Type B pancreatic cell (in vitro differentiated cells): Measurements from ENCODE around the gene ELMOD1. TPM values are rescaled to one million over a fixed set of nuclear protein-coding genes. Genes with fewer than 3 reads are reported as not detected.

Experiments
- DNase-seq: peaks from one replicate; pipeline ENCODE4 v3.0.0; 2021; ENCODE audit warnings: mixed read lengths; ENCODE audit not compliant: unreplicated experiment; ENCODE audit errors: extremely low spot score
- H3K27ac Mint-ChIP-seq: 2 replicates; pipeline ENCODE4 v1.8.0; 2021; ENCODE audit warnings: mild to moderate bottlenecking, mixed read lengths
- H3K27me3 Mint-ChIP-seq: 2 replicates; pipeline ENCODE4 v1.8.0; 2021; ENCODE audit warnings: mixed read lengths
- H3K36me3 Mint-ChIP-seq: 2 replicates; pipeline ENCODE4 v1.8.0; 2021; ENCODE audit warnings: mixed read lengths
- H3K4me1 Mint-ChIP-seq: one replicate; pipeline ENCODE4 v1.8.0; 2021; ENCODE audit warnings: mixed read lengths; ENCODE audit not compliant: unreplicated experiment
- H3K4me3 Mint-ChIP-seq: 2 replicates; pipeline ENCODE4 v1.8.0; 2021; ENCODE audit warnings: mild to moderate bottlenecking, mixed read lengths
- H3K9me3 Mint-ChIP-seq: 2 replicates; pipeline ENCODE4 v1.8.0; 2021; ENCODE audit warnings: mixed read lengths
- total RNA-seq: library from RNA; stranded (reverse); gene quantifications from 2 replicates; pipeline ENCODE4 v1.2.1, GENCODE V29; 2021; ENCODE audit warnings: low replicate concordance
- TF ChIP-seq, protein P1 (sequence below): fragments of 200-600 bp; sonication (generic); conservative IDR thresholded peaks from 2 replicates; pipeline ENCODE4 v1.5.0; 2021; ENCODE audit warnings: antibody characterized with exemption, mild to moderate bottlenecking

Gene ELMOD1
- total RNA-seq, 1 donor from 2014 or later = 4.0 TPM

DNA sequence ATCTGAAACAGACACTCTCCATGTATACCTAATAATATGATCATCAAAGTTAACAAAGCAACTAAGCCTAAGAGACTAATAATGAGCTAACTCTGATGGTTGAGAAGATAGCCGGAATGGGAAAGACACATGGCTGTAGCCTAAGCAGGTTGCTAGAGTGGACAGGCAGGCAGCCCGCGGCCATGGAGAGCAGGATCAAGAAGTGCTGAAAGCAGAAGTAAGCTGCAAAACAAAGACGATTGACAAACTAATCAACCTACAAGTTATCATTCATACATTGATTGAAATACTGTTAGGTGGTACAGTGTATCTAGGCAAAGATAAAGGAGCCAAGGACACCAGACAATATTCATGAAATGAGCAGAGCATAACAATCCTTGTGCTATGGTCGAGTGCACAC lies 91.6 kb downstream of the ELMOD1 start:
- TF ChIP-seq, protein P1, sequence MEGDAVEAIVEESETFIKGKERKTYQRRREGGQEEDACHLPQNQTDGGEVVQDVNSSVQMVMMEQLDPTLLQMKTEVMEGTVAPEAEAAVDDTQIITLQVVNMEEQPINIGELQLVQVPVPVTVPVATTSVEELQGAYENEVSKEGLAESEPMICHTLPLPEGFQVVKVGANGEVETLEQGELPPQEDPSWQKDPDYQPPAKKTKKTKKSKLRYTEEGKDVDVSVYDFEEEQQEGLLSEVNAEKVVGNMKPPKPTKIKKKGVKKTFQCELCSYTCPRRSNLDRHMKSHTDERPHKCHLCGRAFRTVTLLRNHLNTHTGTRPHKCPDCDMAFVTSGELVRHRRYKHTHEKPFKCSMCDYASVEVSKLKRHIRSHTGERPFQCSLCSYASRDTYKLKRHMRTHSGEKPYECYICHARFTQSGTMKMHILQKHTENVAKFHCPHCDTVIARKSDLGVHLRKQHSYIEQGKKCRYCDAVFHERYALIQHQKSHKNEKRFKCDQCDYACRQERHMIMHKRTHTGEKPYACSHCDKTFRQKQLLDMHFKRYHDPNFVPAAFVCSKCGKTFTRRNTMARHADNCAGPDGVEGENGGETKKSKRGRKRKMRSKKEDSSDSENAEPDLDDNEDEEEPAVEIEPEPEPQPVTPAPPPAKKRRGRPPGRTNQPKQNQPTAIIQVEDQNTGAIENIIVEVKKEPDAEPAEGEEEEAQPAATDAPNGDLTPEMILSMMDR = no peak
- H3K9me3 Mint-ChIP-seq = no peaks in the 10 kb centered on the region
- no peaks in the 10 kb centered on the region for H3K27me3 Mint-ChIP-seq
- H3K4me1 Mint-ChIP-seq = no peaks in the 10 kb centered on the region
- H3K4me3 Mint-ChIP-seq = no peak overlapping the region
- H3K27ac Mint-ChIP-seq = no peak overlapping the region
- no peak for DNase-seq
- no peaks in the 10 kb centered on the region for H3K36me3 Mint-ChIP-seq

DNA sequence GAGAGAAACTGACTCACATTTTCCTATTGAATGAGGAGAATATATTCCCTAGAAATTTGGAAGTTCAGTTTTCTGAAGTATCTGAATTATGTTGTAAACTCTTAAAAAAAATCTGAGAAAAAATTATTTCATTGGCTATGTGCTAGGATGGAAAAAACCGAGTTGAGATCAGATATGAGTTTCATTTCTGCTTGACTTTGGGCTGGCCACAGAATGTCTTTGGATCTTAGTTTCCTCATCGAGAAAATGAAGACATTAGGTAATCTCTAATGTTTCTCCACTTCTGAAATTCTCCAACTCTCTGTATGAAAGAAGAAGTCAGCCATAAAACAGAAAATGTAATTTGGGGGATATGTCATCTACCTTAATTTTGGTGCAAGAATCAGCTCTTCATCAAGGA lies 92.1 kb downstream of the ELMOD1 start:
- Mint-ChIP-seq H3K27me3 (no peaks in the 10 kb centered on the region), H3K4me3 (no peak overlapping the region), H3K4me1 (no peaks in the 10 kb centered on the region), H3K36me3 (no peaks in the 10 kb centered on the region), H3K9me3 (no peaks in the 10 kb centered on the region), H3K27ac (no peak overlapping the region)
- TF ChIP-seq, protein P1 = no peak
- DNase-seq = no peak

DNA sequence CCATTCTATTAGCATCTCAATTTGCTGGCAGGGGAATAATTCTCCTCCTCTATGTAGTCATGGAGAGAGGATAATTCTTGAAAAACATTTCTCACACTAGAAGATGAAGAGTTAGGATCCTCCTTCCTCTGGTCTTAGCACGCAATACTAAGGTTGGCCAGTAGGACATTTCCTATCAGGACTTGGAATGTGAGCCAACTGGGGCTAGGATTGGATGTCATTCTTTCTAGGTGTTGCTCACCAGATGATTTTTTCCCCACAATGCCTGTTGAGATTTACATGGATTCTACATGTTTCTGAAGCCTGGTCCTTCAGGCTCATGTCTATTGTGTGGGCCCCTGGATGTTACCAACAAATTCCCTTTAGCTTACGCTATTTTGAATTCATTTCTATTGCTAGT lies 92.9 kb downstream of the ELMOD1 start:
- TF ChIP-seq, protein P1 = peak; percentile 69
- H3K27me3 Mint-ChIP-seq = no peaks in the 10 kb centered on the region
- no peak overlapping the region for H3K4me3 Mint-ChIP-seq
- no peak for DNase-seq
- H3K9me3 Mint-ChIP-seq = no peaks in the 10 kb centered on the region
- no peaks in the 10 kb centered on the region for H3K36me3 Mint-ChIP-seq
- no peaks in the 10 kb centered on the region for H3K4me1 Mint-ChIP-seq
- H3K27ac Mint-ChIP-seq = no peak overlapping the region

DNA sequence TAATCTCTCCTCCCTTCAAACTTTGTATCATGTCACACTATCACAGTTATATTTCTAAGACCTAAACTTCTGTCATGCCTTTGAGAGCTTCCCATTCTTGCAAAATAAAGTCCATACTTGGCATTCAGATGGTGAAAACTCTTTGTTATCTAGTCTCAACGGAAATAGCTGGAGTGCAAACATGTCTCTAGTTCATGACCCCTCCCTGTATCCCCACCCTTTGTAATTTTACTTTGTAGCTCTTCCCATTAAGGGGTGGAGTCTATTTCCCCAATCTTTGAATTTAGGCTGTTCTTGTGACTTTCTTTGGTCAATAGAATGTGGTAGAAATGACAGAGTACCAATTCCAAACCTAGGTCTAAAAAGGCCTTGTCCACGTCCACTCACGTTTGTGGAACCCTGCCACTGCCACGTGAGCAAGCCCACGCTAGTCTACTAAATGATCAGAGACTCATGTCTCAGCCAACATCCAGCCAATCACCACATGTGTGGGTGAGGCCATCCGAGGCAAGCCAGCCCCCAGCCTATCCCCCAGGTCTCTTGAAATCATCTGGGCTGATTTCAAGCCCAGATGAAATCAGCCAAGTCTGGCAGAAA lies 97.5 kb downstream of the ELMOD1 start:
- Mint-ChIP-seq H3K27ac (no peak overlapping the region), H3K27me3 (peaks cover 6% of the 10 kb centered on the region), H3K4me3 (no peak overlapping the region), H3K36me3 (no peaks in the 10 kb centered on the region), H3K4me1 (no peaks in the 10 kb centered on the region), H3K9me3 (no peaks in the 10 kb centered on the region)
- DNase-seq = no peak
- TF ChIP-seq, protein P1 = no peak

DNA sequence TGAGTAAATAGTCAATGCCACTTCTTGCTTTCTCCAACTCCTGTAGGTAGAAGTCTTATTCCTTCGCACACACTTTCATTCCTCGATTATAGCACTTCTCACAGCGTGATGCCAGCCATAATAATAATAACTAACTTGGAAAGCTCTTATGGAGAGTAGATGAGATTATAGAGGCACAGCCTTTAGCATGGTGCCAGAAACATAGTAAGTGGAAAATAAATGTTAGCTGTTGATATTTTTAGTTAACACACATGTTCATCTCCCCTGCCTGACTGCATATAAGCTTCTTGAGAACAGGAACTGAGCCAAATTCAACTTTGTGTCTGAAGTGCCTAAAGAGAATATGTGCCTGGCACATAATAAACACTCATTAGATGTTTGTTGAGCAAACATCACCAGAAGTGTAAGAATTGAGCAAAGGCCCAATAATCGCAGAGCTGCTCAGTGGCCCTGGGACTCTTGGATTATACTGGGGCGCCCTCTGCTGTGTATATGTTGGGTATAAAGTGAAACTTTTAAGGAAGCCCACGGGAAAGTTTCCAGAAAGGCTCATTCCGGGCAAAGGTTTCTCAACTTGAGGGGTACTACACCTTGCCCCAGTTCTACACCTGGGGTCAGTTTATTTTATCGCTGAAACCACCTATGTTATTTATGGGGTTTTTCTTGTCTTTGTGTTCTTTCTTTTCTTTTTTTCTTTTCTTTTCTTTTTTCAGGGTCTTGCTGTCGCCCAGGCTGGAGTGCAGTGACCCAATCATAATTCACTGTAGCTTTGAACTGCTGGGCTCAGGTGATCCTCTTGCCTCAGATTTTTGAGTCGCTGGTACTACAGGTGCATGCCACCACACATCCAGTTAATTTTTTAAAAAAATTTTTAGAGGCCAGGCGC lies 98.6 kb downstream of the ELMOD1 start:
- H3K4me1 Mint-ChIP-seq = no peaks in the 10 kb centered on the region
- peaks cover 6% of the 10 kb centered on the region for H3K27me3 Mint-ChIP-seq
- H3K27ac Mint-ChIP-seq = no peak overlapping the region
- TF ChIP-seq, protein P1 = peak; percentile 83
- no peak overlapping the region for H3K4me3 Mint-ChIP-seq
- H3K9me3 Mint-ChIP-seq = no peaks in the 10 kb centered on the region
- DNase-seq = no peak
- no peaks in the 10 kb centered on the region for H3K36me3 Mint-ChIP-seq
